ENCODE data around the gene NOTCH3.

The NOTCH3 gene

GRCh38 chr19:15122331-15123030 is 78.3 kb downstream of the NOTCH3 start:
- DNase-seq: no peak

- no peak for DNase-seq
These were observed 80.4 kb downstream of the NOTCH3 start for GRCh38 chr19:15120135-15121026.

GRCh38 chr19:15118789-15119494 is 81.9 kb downstream of the NOTCH3 start:
- no peak for DNase-seq

GRCh38 chr19:15118248-15118647 is 82.5 kb downstream of the NOTCH3 start:
- DNase-seq: no peak

GRCh38 chr19:15116856-15117255 is 83.9 kb downstream of the NOTCH3 start:
- no peak for DNase-seq

GRCh38 chr19:15115762-15116615 is 84.8 kb downstream of the NOTCH3 start:
- DNase-seq: no peak

GRCh38 chr19:15115080-15115479 is 85.7 kb downstream of the NOTCH3 start:
- DNase-seq: no peak

- no peak for DNase-seq
These were observed 86.6 kb downstream of the NOTCH3 start for GRCh38 chr19:15114153-15114540.

- DNase-seq: no peak
These were observed 87.3 kb downstream of the NOTCH3 start for GRCh38 chr19:15113245-15114152.

- DNase-seq: peak; percentile 10
These were observed 88.4 kb downstream of the NOTCH3 start for GRCh38 chr19:15112385-15112784.

GRCh38 chr19:15111758-15112157 is 89.0 kb downstream of the NOTCH3 start:
- DNase-seq: no peak

- DNase-seq: peak; percentile 25
These were observed 90.4 kb downstream of the NOTCH3 start for GRCh38 chr19:15110418-15110815.

GRCh38 chr19:15109768-15110417 is 90.9 kb downstream of the NOTCH3 start:
- DNase-seq: peak; percentile 29

Data from NCI-H69 (cell line).